Measurements from ENCODE around the gene NUDT6. TPM values are rescaled to one million over a fixed set of nuclear protein-coding genes. Genes with fewer than 3 reads are reported as not detected.
A peak's percentile ranks its signal among the peaks of the same experiment; 100 is the strongest.
"Not testable (repeated sequence)": the region's sequence is repeated elsewhere in the genome, so short reads cannot be mapped to it uniquely, and the experiment has no call there.

The NUDT6 gene
- total RNA-seq, 2 donors from 2014 or later = 9.1 to 9.2 TPM

- DNase-seq = no peak
- ATAC-seq = no peak
- intact Hi-C loops (cut with DNase I) = no loop called here
Measured at GRCh38 chr4:122845760-122846159, 76.6 kb downstream of the NUDT6 start.

GRCh38 chr4:122845066-122845465, 77.3 kb downstream of the NUDT6 start:
- intact Hi-C loops (cut with DNase I) = no loop called here
- no peak for DNase-seq

GRCh38 chr4:122844391-122844790, 78.0 kb downstream of the NUDT6 start:
- DNase-seq; intact Hi-C loops (cut with DNase I); ATAC-seq: not testable (repeated sequence)

More at GRCh38 chr4:122845066-122845465, 77.3 kb downstream of the NUDT6 start:
- ATAC-seq = no peak

- intact Hi-C loops (cut with DNase I) = no loop called here
- ATAC-seq = peak in 1 of 2 donors; percentile 41
- peak; percentile 24 for DNase-seq
Measured at GRCh38 chr4:122842984-122843531, 79.3 kb downstream of the NUDT6 start.

Other genes starting within 250 kb of the NUDT6 start
- 1 to 10 TPM; 4.7 to 8.9 TPM for gene BBS12, start 189.9 kb downstream of the NUDT6 start, total RNA-seq
- 10 to 100 TPM in 1 of 2 donors, 1 to 10 TPM in 1; 7.5 to 14.3 TPM for gene FGF2, start 95.8 kb downstream of the NUDT6 start, total RNA-seq